ENCODE measurements around the gene PSMA5. TPM values are rescaled to one million over a fixed set of nuclear protein-coding genes. Genes with fewer than 3 reads are reported as not detected.
A peak's percentile ranks its signal among the peaks of the same experiment; 100 is the strongest.

Gene PSMA5
- total RNA-seq, 6 donors from 2014 or later = 15.2 to 69.5 (median 29.8) TPM

DNA sequence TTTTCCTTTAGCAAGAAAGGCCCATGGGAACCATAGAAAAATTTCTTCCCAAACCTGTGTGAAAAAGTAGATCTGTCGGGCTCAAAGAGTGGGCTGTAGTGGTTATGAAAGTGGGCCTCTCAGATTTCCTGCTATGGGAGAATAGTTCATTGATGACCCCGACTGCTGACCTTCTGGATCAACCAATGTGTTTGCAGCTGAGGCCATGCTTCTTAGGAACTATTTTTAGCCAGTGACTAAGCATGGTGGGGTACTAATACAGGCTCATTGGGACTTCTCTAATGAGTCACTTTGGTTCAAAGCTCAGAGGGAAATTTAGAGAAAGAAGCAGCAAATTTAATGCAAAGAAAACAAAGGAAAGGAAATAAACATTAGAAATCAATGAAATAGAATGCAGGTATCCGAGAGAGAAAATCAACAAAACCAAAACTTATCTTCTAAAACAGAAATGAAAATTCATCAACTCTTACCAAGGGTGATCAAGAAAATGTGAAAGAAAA lies 12.6 kb upstream of the PSMA5 start:
- TF ChIP-seq POLR2A (IDR thresholded peaks at IDR 0.05) (no peak), EP300 (IDR thresholded peaks at IDR 0.05) (no peak), POLR2AphosphoS5 (IDR thresholded peaks at IDR 0.05) (no peak)
- TF ChIP-seq, protein P1, sequence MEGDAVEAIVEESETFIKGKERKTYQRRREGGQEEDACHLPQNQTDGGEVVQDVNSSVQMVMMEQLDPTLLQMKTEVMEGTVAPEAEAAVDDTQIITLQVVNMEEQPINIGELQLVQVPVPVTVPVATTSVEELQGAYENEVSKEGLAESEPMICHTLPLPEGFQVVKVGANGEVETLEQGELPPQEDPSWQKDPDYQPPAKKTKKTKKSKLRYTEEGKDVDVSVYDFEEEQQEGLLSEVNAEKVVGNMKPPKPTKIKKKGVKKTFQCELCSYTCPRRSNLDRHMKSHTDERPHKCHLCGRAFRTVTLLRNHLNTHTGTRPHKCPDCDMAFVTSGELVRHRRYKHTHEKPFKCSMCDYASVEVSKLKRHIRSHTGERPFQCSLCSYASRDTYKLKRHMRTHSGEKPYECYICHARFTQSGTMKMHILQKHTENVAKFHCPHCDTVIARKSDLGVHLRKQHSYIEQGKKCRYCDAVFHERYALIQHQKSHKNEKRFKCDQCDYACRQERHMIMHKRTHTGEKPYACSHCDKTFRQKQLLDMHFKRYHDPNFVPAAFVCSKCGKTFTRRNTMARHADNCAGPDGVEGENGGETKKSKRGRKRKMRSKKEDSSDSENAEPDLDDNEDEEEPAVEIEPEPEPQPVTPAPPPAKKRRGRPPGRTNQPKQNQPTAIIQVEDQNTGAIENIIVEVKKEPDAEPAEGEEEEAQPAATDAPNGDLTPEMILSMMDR (IDR thresholded peaks at IDR 0.05) = no peak
- DNase-seq = no peak
- H3K36me3 ChIP-seq = no peaks in the 10 kb centered on the region
- H3K4me3 ChIP-seq = no peak overlapping the region
- no peaks in the 10 kb centered on the region for H3K4me1 ChIP-seq
- H3K9me3 ChIP-seq = no peaks in the 10 kb centered on the region
- ATAC-seq (ENCODE audit: low FRiP score in 2 of 2) = no peak
- WGBS, 2 donors = 68 to 72% methylated on average over 3 of the region's 3 CpGs
- no peaks in the 10 kb centered on the region for H3K27me3 ChIP-seq
- no peak overlapping the region for H3K27ac ChIP-seq

DNA sequence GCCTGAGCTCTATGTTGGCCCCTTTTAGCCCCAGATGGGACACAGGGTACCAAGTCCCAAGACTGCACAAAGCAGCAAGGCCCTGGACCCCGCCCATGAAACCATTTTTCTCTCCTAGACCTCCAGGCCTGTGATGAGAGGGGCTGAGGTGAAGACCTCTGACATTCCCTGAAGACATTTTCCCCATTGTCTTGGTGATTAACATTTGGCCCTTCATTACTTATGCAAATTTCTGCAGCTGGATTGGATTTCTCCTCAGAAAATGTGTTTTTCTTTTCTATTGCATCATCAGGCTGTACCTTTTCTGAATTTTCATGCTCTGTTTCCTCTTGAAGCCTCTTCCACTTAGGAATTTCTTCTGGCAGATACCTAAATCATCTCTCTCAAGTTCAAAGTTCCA lies 8.2 kb upstream of the PSMA5 start:
- Histone ChIP-seq H3K27me3 (no peaks in the 10 kb centered on the region), H3K4me3 (no peak overlapping the region), H3K36me3 (no peaks in the 10 kb centered on the region), H3K9me3 (no peaks in the 10 kb centered on the region), H3K4me1 (no peaks in the 10 kb centered on the region), H3K27ac (no peak overlapping the region)
- ATAC-seq (ENCODE audit: low FRiP score in 2 of 2) (no peak), DNase-seq (no peak)
- no peak for TF ChIP-seq POLR2AphosphoS5 (IDR thresholded peaks at IDR 0.05)
- no peak for TF ChIP-seq POLR2A (IDR thresholded peaks at IDR 0.05)
- no peak for TF ChIP-seq EP300 (IDR thresholded peaks at IDR 0.05)
- TF ChIP-seq, protein P1 (IDR thresholded peaks at IDR 0.05) = no peak
- WGBS, 2 donors = 67 to 71% methylated on average over 1 of the region's 1 CpG

DNA sequence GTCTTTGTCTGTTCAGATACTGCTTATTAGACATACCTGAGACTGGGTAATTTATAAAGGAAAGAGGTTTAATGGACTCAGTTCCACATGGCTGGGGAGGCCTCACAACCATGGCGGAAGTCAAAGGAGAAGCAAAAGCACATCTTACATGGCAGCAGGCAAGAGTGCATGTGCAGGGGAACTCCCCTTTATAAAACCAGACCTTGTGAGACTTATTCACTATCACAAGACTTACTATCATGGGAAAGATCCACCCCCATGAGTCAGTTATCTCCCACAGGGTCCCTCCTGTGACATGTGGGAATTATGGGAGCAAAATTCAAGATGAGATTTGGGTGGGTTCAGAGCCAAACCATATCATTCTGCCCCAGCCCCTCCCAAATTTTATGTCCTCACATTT lies 7.1 kb upstream of the PSMA5 start:
- no peaks in the 10 kb centered on the region for H3K4me1 ChIP-seq
- TF ChIP-seq, protein P1 (IDR thresholded peaks at IDR 0.05) = no peak
- TF ChIP-seq POLR2AphosphoS5 (IDR thresholded peaks at IDR 0.05) (no peak), EP300 (IDR thresholded peaks at IDR 0.05) (no peak), POLR2A (IDR thresholded peaks at IDR 0.05) (no peak)
- no peaks in the 10 kb centered on the region for H3K27me3 ChIP-seq
- no peaks in the 10 kb centered on the region for H3K36me3 ChIP-seq
- DNase-seq = no peak
- 91 to 100% methylated on average over 1 of the region's 1 CpG for WGBS, 2 donors
- no peaks in the 10 kb centered on the region for H3K9me3 ChIP-seq
- no peak overlapping the region for H3K27ac ChIP-seq
- no peak overlapping the region for H3K4me3 ChIP-seq
- ATAC-seq (ENCODE audit: low FRiP score in 2 of 2) = no peak

DNA sequence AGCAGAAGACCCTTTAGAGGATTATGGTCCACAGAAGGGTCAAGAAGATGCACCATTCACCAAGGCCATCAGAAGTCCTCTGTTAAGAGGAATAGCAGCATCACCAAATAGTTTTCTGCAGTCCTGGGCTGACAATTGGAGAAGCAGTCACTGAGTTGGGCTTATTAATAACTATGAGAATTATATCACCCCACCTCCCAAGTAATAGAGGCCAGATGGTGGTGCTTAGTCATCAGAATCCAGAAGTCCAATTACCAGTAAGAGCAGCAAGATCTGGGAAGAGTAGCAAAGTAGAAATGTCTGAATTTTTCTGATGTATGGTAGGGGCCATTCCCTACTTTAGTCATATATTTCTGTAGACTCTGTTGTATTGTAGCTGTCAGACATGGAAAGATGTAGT lies 6.1 kb upstream of the PSMA5 start:
- no peaks in the 10 kb centered on the region for H3K36me3 ChIP-seq
- H3K27ac ChIP-seq = no peak overlapping the region
- H3K9me3 ChIP-seq = no peaks in the 10 kb centered on the region
- ATAC-seq (ENCODE audit: low FRiP score in 2 of 2) (no peak), DNase-seq (no peak)
- H3K4me1 ChIP-seq = peaks cover 0 to 6% (median 5%) of the 10 kb centered on the region in 4 donors
- no peaks in the 10 kb centered on the region for H3K27me3 ChIP-seq
- H3K4me3 ChIP-seq = no peak overlapping the region
- TF ChIP-seq POLR2A (IDR thresholded peaks at IDR 0.05) (no peak), POLR2AphosphoS5 (IDR thresholded peaks at IDR 0.05) (no peak), EP300 (IDR thresholded peaks at IDR 0.05) (no peak)
- TF ChIP-seq, protein P1 (IDR thresholded peaks at IDR 0.05) = no peak

DNA sequence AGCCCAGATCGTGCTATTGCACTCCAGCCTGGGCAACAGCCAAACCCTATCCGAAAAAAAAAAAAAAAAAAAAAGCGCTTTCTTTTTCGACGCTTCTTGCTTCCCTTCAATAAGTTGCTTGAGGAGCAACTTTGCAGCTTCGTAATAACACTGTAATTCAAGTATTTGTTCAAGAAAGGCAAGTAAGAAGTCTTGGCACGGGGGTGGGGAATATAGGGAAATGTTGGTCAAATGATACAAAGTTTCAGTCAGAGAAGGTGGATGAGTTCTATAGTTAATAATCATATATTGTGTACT lies 871 bp upstream of the PSMA5 start:
- DNase-seq = no peak
- WGBS, 2 donors = 11 to 14% methylated on average over 7 of the region's 7 CpGs
- Histone ChIP-seq H3K9me3 (no peaks in the 10 kb centered on the region), H3K27me3 (no peaks in the 10 kb centered on the region), H3K36me3 (no peaks in the 10 kb centered on the region), H3K4me1 (peaks cover 17 to 47% (median 29%) of the 10 kb centered on the region in 4 donors), H3K27ac (peak overlapping the region in 3 of 4 donors; percentile 86 to 92 (median 90)), H3K4me3 (peak overlapping the region in 3 of 4 donors; percentile 74 to 95 (median 78))
- ATAC-seq (ENCODE audit: low FRiP score in 2 of 2) = no peak
- TF ChIP-seq EP300 (IDR thresholded peaks at IDR 0.05) (no peak), POLR2AphosphoS5 (IDR thresholded peaks at IDR 0.05) (no peak), POLR2A (IDR thresholded peaks at IDR 0.05) (no peak)
- TF ChIP-seq, protein P1 (IDR thresholded peaks at IDR 0.05) = no peak

Measured in upper lobe of left lung (tissue), 6 donors.